Measurements from ENCODE around the gene STUM. TPM values are rescaled to one million over a fixed set of nuclear protein-coding genes. Genes with fewer than 3 reads are reported as not detected.

Gene STUM
- total and polyA plus RNA-seq, 2 of the 8 experiments (the other 6 are each of a cell fraction or from before 2014, with no cell fraction given), result 0.76 to 1.2 TPM

DNA sequence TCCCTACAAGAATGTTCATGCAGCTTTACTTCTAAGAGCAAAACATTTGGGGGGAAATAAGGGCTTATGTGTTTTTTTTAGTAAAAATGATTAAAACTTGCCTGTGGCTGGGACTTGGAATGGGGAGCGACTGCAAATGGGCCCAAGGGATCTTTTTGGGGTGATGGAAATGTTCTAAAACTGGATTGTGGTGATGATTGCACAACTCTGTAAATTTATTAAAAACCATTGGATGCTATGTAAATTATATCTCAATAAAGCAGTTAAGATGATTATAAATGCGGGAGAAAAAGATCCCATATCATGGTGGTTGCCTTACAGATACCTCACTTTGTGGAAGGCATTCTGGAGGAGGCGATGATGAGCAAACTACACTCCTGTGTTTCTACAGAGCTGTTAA lies 30.2 kb upstream of the STUM start:
- no peak overlapping the region for H3K4ac ChIP-seq (replicated peaks; ENCODE audit: insufficient read length, low read depth, low read length)
- H3K14ac ChIP-seq (ENCODE audit: insufficient read length), result no peak overlapping the region
- no peak overlapping the region for H3K18ac ChIP-seq (ENCODE audit: extremely low read depth, low read length)
- no peak overlapping the region for H3K4me3 ChIP-seq (ENCODE audit: extremely low read depth in 1 of 4, insufficient read depth in 2 of 4, low read depth in 3 of 4, low read length in 4 of 4)
- no peak overlapping the region for H2BK120ac ChIP-seq (replicated peaks; ENCODE audit: low read depth, low read length)
- H2AK5ac ChIP-seq (ENCODE audit: low read depth, low read length), result no peak overlapping the region
- no peak overlapping the region for H2BK20ac ChIP-seq (ENCODE audit: low read length)
- H2BK12ac ChIP-seq (ENCODE audit: low read depth, low read length), result no peak overlapping the region
- no peaks in the 10 kb centered on the region for H4K20me1 ChIP-seq (replicated peaks in 1 of 2; ENCODE audit: control insufficient read depth in 1 of 2, insufficient read depth in 2 of 2, low read length in 2 of 2)
- no peak for TF ChIP-seq TCF12 (IDR thresholded peaks at IDR 0.05; ENCODE audit: low read depth, low read length)
- no peak for TF ChIP-seq CTBP2 (IDR thresholded peaks at IDR 0.05; ENCODE audit: borderline replicate concordance, insufficient read depth, insufficient read length, low read length)
- no peak for TF ChIP-seq TEAD4 (IDR thresholded peaks at IDR 0.05; ENCODE audit: low read depth, low read length)
- TF ChIP-seq MAFK (IDR thresholded peaks at IDR 0.05; ENCODE audit: low read depth, low read length), result no peak
- no peak for TF ChIP-seq TBP (IDR thresholded peaks at IDR 0.05; ENCODE audit: low read depth, low read length)
- no peak for TF ChIP-seq SIX5 (IDR thresholded peaks at IDR 0.05; ENCODE audit: low read depth, low read length)
- TF ChIP-seq CEBPB (IDR thresholded peaks at IDR 0.05; ENCODE audit: low read depth, low read length), result no peak; the same call in 1 of the 2 replicates
- no peak for TF ChIP-seq SAP30 (IDR thresholded peaks at IDR 0.05; ENCODE audit: insufficient read depth, insufficient replicate concordance, low read length)
- TF ChIP-seq YY1 (IDR thresholded peaks at IDR 0.05; ENCODE audit: low read depth, low read length), result no peak
- TF ChIP-seq TAF1 (IDR thresholded peaks at IDR 0.05; ENCODE audit: low read depth, low read length), result no peak
- no peak for TF ChIP-seq POLR2A (IDR thresholded peaks at IDR 0.05; ENCODE audit: control extremely low read depth in 1 of 2, low read depth in 2 of 2, low read length in 2 of 2)
- TF ChIP-seq RXRA (IDR thresholded peaks at IDR 0.05; ENCODE audit: insufficient read depth, low read depth, low read length), result no peak
- no peak for TF ChIP-seq BCL11A (IDR thresholded peaks at IDR 0.05; ENCODE audit: low read depth in 2 of 2, low read length in 2 of 2)
- peaks cover 0 to 3% (median 0%) of the 10 kb centered on the region in 4 experiments; a peak in 2 of 7 replicates for H3K27me3 ChIP-seq (replicated peaks in 1 of 4; ENCODE audit: control insufficient read depth in 3 of 4, extremely low read depth in 1 of 4, insufficient read depth in 3 of 4, low read length in 3 of 4)
- ChIA-PET POLR2A (ENCODE audit: partially characterized antibody) (interaction anchor here (0.6 to 1.1 kb wide), 3 partner anchors 14 to 226 kb away, joined by 3 to 4 read pairs (median 3); no protein-coding TSS in a partner anchor), CTCF (ENCODE audit: partially characterized antibody) (interaction anchor here (1.2 to 3.7 kb wide), 8 partner anchors 9 to 112 kb away, joined by 4 to 37 read pairs (median 7); partner anchors contain the start of gene STUM)
- H3K23ac ChIP-seq (ENCODE audit: insufficient read length), result no peak overlapping the region
- no peaks in the 10 kb centered on the region for H3K23me2 ChIP-seq (ENCODE audit: low read depth, low read length)
- WGBS, 2 experiments (ENCODE audit: extremely low coverage in 1 of 2, insufficient coverage in 1 of 2, insufficient read length in 1 of 2, insufficient replicate concordance in 2 of 2, low coverage in 1 of 2, low lambda C conversion rate in 2 of 2, missing lambda C conversion rate in 1 of 2), result 94% methylated on average over 3 of the region's 3 CpGs; no CpG with 5 or more reads in 1 of the 2 experiments
- H3K36me3 ChIP-seq (ENCODE audit: control insufficient read depth in 2 of 4, insufficient read depth in 4 of 4, low read length in 3 of 4), result no peaks in the 10 kb centered on the region
- no peaks in the 10 kb centered on the region for H3K9me3 ChIP-seq (ENCODE audit: insufficient read depth in 2 of 2, low read depth in 1 of 2, low read length in 1 of 2)
- H4K8ac ChIP-seq (ENCODE audit: extremely low read depth, insufficient read depth, low read length), result no peak overlapping the region
- no peak overlapping the region for H3K56ac ChIP-seq (replicated peaks; ENCODE audit: insufficient read length, low read depth, low read length)
- no peak overlapping the region for H3K27ac ChIP-seq (ENCODE audit: low read depth, low read length)
- H3K4me1 ChIP-seq (replicated peaks in 1 of 4; ENCODE audit: control insufficient read depth in 3 of 4, insufficient read depth in 4 of 4, low read length in 3 of 4), result peaks cover 6 to 22% (median 9%) of the 10 kb centered on the region in 4 experiments
- H2AFZ ChIP-seq (ENCODE audit: low read length), result no peak overlapping the region
- H4K91ac ChIP-seq (replicated peaks; ENCODE audit: insufficient read length, low read length), result no peak overlapping the region
- no peaks in the 10 kb centered on the region for H3K79me1 ChIP-seq (ENCODE audit: low read depth, low read length)
- no peaks in the 10 kb centered on the region for H3K79me2 ChIP-seq (ENCODE audit: control insufficient read depth in 1 of 2, insufficient read depth in 2 of 2, low read length in 2 of 2)
- H3K4me2 ChIP-seq (ENCODE audit: insufficient read depth in 1 of 2, low read depth in 2 of 2, low read length in 2 of 2), result no peak overlapping the region
- no peak overlapping the region for H3K9ac ChIP-seq (replicated peaks in 1 of 4; ENCODE audit: extremely low read depth in 1 of 4, low read depth in 3 of 4, low read length in 3 of 4)
- DNase-seq (ENCODE audit: low read depth in 1 of 2, low spot score in 2 of 2), result no peak
- no peak overlapping the region for H2BK5ac ChIP-seq (ENCODE audit: low read depth, low read length)
- H2BK15ac ChIP-seq (ENCODE audit: low read length), result no peak overlapping the region
- no peak overlapping the region for H4K5ac ChIP-seq (ENCODE audit: insufficient read length, low read depth, low read length)
- FAIRE-seq, result no peak

Data from H1 (cell line).